SK-N-DZ (cell line): ENCODE data around the gene PACSIN1.
A peak's percentile ranks its signal among the peaks of the same experiment; 100 is the strongest.
"Not testable (repeated sequence)": the region's sequence is repeated elsewhere in the genome, so short reads cannot be mapped to it uniquely, and the experiment has no call there.

Source experiments
- DNase-seq: peaks from one replicate; pipeline ENCODE4 v3.0.0-alpha.2; 2015; ENCODE audit warnings: low spot score

The PACSIN1 gene

DNA sequence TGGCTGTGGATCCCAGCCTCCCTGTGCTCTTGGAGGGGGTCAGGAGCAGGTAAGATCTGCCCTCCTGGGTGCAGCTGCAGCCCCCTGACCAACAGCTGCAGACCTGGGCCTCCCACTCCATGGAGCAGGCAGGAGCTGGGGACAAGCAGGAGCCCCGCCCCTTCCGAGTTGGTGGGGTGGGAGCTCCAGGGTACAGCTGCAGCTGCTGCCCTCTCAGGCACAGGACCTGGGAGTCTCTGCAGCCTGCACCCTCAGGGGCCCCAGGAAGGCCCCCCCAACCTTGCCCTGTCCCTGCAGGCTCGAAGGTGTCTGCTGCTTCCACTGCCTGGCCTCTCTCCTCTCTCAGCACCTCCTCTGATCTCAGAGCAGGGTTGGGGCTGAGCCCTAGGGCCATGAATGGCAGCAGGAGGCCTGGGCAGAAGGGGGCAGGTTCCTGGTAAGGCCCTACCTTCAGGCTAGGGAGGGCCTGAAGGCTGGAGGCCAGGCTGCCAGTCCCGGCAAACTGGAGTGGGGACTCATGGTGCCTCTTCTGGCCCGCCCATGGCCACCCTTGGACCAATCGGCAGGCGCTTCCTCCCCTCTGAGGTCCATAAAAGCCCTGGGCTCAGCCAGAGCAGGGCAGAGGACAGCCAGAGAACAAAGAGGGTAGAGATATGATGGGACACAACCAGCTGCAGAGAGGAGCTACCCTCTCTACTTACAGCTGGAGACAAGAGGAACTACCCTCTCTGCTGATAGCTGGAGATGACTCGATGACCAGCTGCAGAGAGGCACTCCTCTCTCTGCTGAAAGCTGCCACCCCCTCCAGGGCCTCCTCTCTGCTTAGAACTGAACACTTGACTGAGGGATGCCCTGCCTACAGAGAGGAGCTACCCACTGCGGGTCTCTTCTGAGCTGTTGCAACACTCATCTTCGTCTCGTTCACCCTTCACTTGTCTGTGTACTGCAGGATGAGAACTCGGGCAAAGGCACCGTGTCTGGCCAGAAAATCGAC, 7.8 kb upstream of the PACSIN1 start:
- peak; percentile 49 for DNase-seq

DNA sequence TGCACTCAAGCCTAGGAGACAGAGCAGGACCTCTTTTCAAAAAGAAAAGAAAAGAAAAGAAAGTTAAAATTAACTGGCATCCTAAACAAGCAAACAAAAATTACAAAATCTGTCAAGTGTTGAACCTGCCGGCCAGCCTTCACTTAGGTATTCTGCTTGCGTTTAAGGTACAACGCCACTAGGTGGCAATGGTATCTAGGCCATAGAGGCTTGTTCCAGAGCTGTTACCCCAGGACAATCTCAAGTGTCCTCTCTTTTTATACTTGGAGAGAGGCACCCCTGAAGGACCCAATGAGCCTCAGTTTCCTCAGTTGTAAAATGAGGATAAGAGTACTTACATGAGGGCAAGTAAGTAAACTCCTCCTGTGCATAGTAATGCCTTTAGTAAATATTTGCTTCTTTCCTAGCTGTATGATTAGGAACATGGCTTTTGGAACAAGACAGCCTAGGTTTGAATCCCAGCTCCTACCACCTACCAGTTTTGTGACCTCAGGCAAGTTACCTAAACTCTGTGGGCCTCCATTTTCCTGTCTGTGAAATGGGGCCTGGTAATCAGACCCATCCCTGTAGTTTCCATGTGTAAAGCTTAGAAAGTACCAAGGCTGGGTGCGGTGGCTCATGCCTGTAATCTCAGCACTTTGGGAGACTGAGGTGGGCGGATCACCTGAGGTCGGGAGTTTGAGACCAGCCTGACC, 5.8 kb upstream of the PACSIN1 start:
- DNase-seq, result peak; percentile 53

DNA sequence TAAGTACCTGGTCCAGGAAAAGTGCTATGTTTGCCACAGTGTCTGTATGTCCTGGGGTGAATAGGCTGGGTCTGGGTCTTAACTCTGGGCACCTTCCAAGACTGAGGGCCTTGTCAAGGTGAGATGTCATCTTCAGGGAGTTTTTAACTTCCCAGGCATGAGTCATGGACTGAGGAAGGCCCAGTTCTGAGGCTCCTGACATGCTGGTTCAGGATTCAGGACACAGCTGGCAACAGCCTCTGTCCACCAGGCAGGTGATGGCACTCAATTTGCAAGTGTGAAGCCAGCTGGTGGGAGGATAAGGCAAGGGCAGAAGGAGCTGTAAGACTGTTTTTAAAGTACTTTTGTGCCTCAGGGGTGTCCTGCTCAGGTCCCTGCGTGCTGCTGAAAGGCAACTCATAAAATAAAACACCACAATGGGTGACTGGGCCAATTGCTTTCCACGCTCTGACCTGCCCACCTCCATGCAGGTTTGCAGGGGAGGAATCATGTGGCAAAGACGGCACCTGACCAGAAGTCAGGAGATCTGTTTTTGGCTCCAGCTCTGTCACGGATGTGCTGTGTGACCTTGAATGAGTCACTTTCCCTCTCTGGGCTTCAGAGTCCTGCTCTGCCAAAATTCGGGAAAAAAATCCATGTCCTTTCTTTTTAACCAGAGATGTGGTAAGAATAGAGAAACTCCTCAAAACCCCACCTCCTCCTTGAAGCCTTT, 4.9 kb upstream of the PACSIN1 start:
- no peak for DNase-seq

DNA sequence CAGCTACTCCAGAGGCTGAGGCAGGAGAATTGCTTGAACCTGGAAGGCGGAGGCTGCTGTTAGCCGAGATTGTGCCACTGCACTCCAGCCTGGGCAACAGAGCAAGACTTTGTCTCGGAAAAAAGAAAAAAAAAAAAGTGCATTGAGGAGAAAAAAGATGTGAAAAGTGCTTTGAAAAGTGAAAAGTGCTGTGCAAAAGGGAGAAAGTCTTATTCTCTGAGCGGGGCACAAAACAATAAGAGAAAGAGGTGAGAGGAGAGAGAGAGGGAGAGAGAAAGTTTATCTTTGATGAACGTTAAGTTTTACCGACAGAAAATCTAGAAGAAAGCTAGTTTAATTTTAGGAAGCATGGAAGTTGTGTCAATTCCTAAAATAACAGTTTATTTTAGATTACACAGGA, 3.9 kb upstream of the PACSIN1 start:
- no peak for DNase-seq

DNA sequence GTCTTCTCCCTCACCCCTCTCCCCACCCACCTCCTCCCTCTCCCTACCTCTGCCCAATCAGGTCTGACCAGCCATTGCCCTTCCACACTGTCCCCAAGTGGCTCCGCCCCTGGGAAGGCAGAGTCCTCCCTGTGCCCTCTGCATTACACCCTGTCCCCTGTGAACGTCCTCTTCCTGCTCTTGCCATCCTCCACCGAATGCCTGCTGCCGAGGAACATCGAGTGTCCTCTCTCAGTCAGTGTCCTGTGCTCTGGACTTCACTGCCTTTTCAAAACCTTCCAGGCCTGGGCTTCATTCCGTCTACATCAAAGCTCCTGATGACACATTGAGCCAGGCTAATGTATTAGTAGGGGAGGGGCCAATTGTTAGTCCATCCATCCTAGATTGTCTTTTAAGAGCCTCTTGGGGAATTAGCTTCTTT, 3.3 kb upstream of the PACSIN1 start:
- DNase-seq, result peak; percentile 58

DNA sequence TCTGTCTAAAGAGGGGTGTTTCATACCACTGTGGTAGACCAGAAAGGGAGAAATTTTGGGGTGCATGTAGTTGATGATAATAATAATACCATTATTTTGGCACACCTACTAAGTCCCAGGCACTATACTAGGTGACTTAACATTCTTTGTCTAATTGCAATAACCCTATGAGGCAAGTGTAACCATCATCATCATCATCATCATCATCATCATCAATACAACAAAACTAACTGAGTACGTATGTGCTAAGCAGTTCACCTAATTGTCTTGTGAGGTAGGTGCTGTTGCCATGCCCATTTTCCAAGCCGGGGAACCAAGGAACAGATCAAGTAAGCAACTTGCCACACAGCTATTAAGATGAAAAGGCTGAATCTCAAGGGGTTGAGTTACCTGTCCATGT, 2.6 kb upstream of the PACSIN1 start:
- DNase-seq, result no peak

DNA sequence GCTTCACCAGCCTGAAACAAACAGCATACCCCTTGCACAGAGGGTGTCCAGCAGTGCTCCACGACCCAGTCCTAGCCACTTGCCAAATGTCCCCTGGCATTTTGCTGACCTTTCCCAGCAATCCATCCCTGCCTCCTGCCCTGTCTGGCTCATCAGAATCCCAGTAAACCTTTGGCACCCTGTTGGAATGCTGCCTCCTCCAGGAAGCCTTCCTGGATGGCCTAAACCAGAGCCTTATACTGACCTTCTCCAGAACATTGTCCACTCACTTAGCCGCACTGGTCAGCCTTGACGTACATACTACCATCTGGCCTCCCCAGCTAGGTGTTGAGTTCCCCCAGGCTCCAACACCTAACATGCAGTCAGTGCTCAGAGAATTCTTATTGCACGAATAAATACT, 2.0 kb upstream of the PACSIN1 start:
- DNase-seq, result no peak

DNA sequence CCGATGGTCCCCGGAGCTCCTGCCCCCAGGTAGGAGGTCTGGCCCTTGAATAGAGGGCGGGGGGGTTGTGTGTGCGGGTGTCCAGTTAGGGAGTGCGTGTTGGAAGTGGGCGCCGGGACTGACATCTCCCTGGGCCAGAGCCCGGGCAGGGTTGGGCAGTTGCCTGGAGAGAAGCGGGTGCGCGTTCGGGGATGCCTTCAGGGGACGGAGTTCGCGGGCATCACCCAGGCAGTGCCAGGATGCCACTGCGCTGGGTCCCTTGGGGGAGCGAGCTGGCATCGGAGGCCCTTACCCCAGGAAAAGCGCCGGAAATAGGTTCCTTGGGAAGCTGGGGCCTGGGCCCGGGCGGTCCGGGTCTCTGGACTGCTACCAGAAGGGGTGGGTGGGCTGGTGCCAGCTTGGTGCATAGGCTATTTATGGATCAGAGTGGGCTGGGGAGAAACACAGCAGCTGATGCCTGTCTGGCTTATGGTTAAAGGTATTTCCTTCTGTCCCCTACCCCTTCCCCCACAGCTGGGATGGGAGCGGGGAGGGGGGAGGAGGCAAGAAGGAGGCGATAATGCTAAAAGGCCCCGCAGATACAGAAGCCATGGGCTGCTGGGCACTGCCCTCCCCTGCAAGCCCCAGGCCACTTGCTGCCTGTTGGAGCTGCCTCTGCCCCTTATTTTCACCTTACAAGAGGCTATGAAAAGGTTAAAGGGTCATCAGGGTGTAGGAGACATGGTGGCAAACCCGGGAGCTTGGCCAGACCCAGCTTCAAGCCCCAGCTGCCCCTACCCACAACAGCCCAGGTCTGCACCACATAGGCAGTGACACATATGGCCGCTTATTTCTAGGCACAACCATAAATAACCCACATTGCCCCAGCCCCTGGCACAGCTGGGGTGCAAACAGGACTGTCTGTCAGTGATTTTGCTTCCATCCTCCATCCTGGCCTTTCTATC, 638 bp downstream of the PACSIN1 start:
- DNase-seq, result no peak

DNA sequence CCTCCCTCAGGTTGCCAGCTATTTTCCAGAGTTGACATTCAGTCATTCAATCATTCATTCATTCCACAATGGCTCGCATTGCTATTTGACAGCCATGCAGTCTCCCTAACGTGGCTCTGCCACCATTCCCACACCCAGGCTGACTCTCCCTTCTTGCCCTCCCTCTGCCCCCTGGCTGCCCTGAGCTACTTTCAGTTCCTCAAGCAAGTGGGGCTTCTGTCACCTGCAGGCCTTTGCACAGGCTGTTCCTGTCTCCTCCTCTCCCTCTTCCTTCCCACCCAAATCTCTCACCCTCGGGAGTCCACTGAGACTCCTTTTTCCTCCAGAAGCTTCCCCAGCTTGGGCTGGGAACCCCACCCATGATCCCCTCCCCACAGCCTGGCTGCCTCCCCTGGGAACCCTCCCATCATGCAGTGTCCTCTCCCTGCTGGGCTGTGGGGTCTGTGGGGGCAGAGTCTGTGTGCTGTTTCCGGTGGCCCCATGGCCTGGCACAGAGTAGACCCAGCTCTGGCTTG, 2.6 kb downstream of the PACSIN1 start:
- DNase-seq, result no peak

DNA sequence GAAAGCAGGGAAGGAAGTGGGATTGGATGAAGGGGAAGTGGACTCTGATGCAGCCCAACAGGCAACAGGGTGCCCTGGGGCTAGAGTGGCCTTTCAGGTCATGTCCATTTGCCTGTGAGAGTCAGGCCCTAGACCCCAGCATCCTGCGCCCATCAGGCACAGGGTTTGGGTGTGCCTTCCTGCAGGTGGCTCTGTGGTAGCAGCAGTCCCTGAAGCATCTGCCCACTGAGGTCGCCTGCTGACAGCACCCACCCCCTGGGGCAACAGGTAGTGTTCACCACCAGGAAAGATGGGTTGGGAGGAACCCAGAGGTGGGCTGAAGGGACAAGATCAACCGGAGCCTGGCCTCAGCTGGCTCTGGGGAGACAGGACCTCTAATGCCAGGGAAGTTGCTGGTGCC, 3.6 kb downstream of the PACSIN1 start:
- no peak for DNase-seq

DNA sequence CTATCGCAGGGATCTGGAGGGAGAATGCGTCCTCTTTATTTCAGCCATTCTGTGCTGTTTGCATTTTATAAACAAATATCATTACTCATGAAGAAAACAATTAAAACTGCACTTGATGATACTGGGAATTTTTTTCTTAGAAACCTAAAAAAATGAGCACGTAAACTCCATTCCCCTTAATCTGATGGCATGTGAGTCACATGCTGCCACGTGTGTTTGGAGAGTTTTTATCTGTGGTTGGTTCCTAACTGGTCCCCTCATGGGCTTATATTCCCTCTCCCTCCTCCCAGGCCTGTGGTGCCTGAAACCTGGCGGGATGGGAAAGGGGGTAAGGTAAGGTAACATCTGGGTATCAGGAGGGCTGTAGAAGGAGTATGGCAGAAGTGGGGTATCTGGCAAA, 6.5 kb downstream of the PACSIN1 start:
- no peak for DNase-seq

DNA sequence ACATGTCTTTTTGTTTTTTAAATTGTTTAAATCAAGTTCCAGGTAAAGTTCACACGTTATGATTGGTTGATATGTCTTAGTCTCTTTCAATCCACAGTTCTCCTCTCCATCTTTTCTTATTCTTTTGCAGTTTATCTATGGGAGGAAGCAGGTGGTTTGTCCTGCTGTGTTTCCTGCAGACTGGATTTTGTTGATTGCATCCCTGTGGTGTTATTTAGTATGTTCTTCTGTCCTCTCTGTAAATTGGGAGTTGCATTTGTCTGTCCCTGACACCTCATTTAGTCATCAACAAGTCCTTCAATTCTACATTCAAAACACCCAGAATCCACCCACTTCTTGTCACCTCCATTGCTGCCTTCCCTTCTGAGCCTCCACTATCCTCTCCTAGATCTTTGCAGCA, 8.1 kb downstream of the PACSIN1 start:
- no peak for DNase-seq

DNA sequence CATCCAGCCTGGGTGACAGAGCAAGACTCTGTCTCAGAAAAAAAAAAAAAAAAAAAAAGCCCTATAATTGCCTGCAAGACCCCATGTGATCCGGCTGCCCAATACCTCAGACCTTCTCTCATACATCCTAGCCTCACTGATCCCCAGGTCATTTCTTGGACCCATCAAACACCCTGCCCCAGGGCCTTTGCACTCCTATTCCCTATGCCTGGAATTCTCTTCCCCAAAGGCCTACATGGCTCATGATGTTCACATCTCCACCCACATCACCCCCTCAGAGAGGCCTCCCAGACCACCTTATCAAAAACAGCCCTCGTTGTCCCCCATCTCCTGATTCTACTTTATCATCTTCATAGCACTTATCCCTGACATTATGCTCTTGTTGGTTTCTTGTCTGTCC, 8.9 kb downstream of the PACSIN1 start:
- no peak for DNase-seq

DNA sequence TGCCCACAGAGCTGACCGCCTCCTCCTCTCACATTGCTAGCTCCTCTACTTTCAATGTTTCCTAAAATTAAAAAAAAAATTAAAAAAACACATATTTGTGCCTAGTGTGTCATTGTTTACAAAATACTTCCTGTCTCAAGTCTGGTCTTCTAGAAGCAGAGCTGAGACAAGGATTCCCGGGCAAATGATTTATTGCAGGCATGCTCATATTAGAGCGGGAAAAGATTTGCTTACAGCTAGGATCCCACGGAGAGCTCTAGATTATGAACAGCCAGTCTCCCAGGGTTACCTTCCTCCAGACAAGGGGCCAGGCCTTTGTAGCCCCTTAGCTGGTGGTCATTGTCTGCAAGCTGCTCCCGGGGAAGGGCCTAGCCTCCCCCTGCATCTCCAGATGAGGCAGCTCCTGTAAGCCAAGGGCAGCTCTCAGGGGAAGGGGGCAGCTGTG, 9.4 kb downstream of the PACSIN1 start:
- DNase-seq, result no peak

DNA sequence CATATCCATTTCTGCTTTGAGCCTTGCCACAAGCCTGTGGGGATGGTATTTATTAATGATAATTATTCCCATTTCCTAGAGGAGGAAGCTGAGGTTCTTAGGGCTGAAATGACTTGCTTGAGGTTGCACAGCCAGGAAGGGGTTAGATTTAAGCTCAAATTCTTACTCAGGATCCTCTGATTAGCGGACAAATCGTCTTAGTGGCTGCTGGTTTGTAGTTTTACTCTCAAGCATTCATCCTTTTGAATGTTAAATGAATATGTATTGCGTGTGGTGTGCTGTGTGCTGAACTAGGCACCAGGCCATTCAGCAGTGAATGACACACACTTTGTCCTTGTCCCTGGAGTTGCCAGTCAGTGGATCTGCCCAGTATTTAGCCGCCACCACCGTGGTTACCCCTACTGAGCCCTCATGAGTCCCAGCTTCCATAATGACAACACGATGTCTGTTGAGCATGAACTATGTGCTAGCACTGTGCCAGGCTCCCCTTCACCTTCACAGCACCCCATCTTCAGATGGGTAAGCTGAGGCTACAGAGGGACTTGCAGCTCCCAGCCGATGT, 10.0 kb downstream of the PACSIN1 start:
- DNase-seq, result no peak

DNA sequence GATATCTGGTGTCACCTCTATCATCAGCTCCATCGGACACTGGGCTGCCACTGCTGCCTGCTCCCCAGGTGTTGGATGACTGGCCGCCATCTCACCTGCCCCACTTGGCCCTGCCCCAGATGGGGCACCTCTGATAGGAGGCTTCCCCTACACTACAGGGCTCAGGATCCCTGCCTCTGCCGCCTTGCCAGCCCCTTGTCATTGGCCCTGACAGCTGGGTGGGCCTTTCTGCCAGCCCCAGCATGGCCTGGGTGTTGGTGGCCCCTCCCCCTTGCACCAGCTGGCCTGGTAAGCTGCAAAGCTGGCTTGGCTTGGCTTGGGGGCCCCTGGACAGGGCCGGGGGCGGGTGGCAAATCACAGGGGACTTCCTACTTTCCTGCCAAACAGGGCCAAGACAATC, 10.6 kb downstream of the PACSIN1 start:
- DNase-seq, result no peak

DNA sequence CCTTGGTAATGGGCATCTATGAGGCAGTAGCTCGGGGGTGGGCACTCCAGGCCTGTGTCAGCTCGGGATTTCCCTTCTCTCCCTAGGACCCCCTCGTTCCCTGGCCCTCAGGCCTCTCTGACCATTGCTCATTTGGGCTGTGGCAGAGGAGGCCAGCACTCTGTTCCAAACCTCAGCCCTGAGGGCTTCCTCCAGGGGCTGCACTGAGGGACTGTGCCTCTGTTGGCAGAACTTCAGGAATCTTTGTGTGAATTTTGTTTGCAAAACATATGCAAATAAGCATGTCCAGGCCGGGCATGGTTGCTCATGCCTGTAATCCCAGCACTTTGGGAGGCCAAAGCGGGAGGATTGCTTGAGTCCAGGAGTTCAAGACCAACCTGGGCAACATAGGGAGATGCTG, 11.0 kb downstream of the PACSIN1 start:
- DNase-seq, result no peak

DNA sequence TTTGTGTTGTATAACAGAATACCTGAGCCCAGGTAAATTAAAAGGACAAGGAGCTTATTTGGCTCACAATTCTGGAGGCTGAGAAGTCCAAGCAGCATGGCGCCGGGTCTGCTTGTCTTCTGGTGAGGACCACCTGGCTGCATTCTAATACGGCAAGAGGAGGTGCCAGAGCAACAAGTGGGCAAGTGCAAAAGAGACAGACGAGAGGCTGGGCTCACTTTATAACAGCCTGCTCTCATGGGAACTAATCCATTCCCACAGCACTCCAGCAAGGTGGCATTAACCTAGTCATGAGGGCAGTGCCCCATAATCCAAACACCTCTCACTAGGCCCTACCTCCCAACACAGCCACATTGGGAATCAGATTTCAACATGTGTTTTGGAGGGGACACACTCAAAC, 12.9 kb downstream of the PACSIN1 start:
- no peak for DNase-seq

DNA sequence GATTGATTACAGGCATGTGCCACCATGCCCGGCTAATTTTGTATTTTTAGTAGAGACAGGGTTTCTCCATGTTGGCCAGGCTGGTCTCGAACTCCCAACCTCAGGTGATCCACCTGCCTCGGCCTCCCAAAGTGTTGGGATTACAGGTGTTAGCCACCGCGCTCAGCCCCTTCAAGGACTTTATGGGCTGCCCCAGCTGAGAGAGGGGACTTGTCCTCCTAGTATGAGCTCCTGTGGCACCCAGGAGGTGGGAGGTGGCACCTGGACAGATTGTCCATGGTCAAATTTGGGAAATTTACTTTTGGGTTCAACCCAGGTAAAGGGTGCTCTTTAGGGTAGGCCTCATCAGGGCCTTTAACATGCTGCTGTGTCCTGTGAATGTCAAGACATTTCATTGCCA, 17.9 kb downstream of the PACSIN1 start:
- DNase-seq, result not testable (repeated sequence)

DNA sequence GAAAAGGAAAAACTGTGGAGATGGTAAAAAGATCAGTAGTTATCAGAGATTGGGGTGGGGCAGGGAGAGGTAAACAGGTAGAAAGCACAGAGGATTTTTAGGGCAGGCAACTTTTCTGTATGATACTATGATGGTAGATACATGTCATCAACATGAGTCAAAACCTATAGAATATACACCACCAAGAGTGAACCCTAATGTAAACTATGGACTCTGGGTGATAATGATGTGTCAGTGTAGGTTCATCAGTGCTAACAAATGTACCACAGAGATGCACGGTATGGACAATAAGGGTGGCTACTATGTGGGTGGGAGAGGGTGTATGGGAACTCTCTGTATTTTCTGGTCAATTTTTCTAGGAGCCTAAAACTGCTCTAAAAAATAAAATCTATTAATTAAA, 18.5 kb downstream of the PACSIN1 start:
- no peak for DNase-seq
